Urinary bladder (tissue), 4 donors: ENCODE data around the gene STX1B. TPM values are rescaled to one million over a fixed set of nuclear protein-coding genes. Genes with fewer than 3 reads are reported as not detected.
A peak's percentile ranks its signal among the peaks of the same experiment; 100 is the strongest.

Experiments
- DNase-seq: peaks from one replicate; pipeline ENCODE4 v3.0.0-alpha.2; 2015; ENCODE audit errors: extremely low spot score
- H3K27ac ChIP-seq: one replicate; pipeline ENCODE4 v1.5.1; 2013; ENCODE audit warnings: low read depth, mild to moderate bottlenecking, moderate library complexity
- H3K36me3 ChIP-seq: one replicate; pipeline ENCODE4 v1.6.1; 2013; ENCODE audit warnings: mild to moderate bottlenecking, moderate library complexity; ENCODE audit not compliant: insufficient read depth
- H3K4me1 ChIP-seq: one replicate; pipeline ENCODE4 v1.6.1; 2013; ENCODE audit warnings: mild to moderate bottlenecking, moderate library complexity; ENCODE audit not compliant: insufficient read depth
- H3K4me3 ChIP-seq: one replicate; pipeline ENCODE4 v1.5.1; 2013; ENCODE audit warnings: low read depth, low read length
- WGBS: extraction: QIAGEN DNeasy Blood & Tissue Kit; methylation state at CpG from one replicate; pipeline ENCODE4 v1.1.7; 2013; 5-methylcytosine and 5-hydroxymethylcytosine counted together
- polyA plus RNA-seq: library from polyadenylated mRNA; stranded (reverse); fragments of 200-250 nt; gene quantifications from one replicate; pipeline ENCODE4 v1.2.3, GENCODE V29; 2013
- total RNA-seq: library from RNA; depleted of rRNA; stranded (reverse); fragments of >200 nt; gene quantifications from one replicate; pipeline ENCODE4 v1.2.3, GENCODE V29; 2014
- donor health status: healthy with polysubstance abuse.
- donor health status: healthy.

The STX1B gene
- total and polyA plus RNA-seq, 2 donors: 0.47 to 0.74 TPM

DNA sequence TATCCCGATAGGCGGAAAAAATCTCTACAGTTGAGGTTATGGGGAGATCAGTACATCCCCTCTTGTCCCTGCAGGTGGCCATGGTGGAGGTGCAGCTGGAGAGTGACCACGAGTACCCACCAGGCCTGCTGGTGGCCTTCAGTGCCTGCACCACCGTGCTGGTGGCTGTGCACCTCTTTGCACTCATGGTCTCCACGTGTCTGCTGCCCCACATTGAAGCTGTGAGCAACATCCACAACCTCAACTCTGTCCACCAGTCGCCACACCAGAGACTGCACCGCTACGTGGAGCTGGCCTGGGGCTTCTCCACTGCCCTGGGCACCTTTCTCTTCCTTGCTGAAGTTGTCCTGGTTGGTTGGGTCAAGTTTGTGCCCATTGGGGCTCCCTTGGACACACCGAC lies 57.3 kb downstream of the STX1B start:
- no peak for DNase-seq
- WGBS: 80% methylated on average over 9 of the region's 9 CpGs
- Histone ChIP-seq H3K4me3 (no peak overlapping the region), H3K36me3 (no peaks in the 10 kb centered on the region), H3K4me1 (peaks cover 2% of the 10 kb centered on the region), H3K27ac (no peak overlapping the region)

DNA sequence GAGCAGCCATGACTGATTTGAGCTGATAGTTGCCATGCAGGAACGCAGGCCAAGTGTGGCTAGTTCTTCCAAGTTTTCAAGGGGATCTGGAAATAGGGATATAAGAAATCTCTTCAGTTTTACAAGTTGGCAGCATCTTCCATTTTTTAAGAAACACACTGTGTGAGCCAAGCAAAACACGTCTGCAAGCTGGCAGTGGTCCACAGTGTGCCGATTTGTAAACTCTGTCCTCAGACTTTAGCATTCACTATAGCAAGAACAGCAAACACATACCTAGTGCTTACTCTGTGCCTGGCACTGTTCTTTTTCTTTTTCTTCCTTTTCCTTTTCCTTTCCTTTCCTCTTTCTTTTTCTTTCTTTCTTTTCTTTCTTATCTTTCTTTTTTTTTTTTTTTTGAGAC lies 58.7 kb downstream of the STX1B start:
- peaks cover 2% of the 10 kb centered on the region for H3K4me1 ChIP-seq
- peak overlapping the region; percentile 40 for H3K27ac ChIP-seq
- no peak for DNase-seq
- no peak overlapping the region for H3K4me3 ChIP-seq
- H3K36me3 ChIP-seq: no peaks in the 10 kb centered on the region
- 18% methylated on average over 3 of the region's 3 CpGs for WGBS

- WGBS: 43% methylated on average over 1 of the region's 1 CpG
- H3K27ac ChIP-seq: peak overlapping the region; percentile 72
Measured at GRCh38 chr16:30951193-30951592, 59.2 kb downstream of the STX1B start.

GRCh38 chr16:30950516-30951065 lies 59.8 kb downstream of the STX1B start:
- Histone ChIP-seq H3K4me3 (no peak overlapping the region), H3K27ac (peak overlapping the region; percentile 72), H3K4me1 (peaks cover 2% of the 10 kb centered on the region), H3K36me3 (no peaks in the 10 kb centered on the region)
- DNase-seq: no peak
- 67% methylated on average over 8 of the region's 8 CpGs for WGBS

More at GRCh38 chr16:30951193-30951592, 59.2 kb downstream of the STX1B start:
- Histone ChIP-seq H3K36me3 (no peaks in the 10 kb centered on the region), H3K4me3 (no peak overlapping the region), H3K4me1 (peaks cover 2% of the 10 kb centered on the region)
- no peak for DNase-seq

DNA sequence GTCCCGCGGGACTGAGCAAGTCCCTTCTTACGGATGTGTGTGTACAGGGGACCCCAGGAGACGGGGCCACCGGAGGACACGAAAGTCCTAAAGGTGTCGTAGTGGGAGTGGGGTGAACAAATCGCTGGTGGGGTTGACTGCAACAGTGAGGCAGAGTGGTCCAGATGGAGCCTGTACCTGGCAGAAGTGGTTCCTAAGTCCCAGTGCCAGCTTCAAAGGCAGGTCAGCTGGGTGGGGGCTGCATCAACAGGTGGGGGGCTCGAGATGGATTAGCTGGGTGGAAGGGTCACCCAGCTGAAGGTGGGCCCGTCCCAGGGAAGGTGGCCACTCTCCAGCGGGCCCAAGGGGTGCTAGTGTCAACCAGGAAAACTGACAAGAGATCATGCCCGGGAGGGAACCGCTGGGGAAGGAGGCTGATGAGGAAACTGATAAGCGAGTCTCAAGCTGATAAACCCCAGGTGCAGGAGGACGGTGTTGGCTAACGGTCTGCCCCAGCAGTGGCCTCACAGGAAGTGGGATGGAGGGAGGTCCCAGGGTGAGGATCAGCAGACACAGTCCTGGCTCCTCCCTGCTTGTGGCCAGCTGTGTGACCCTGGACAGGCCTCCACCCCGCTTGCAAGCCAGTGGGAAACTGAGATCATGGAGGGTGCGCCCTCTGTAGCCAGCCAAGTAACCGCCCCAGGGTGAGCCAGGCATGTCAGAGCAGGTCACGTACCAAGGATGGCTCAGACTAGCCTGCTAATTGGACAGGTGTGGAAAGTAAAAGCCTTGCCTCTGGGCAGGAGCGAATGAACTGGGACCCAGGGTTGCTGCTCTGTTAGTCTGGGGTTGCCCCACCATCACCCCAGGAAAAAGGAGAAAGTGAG lies 60.6 kb downstream of the STX1B start:
- Histone ChIP-seq H3K27ac (peak overlapping the region; percentile 93), H3K4me1 (peaks cover 2% of the 10 kb centered on the region), H3K4me3 (peak overlapping the region; percentile 96), H3K36me3 (no peaks in the 10 kb centered on the region)
- DNase-seq: no peak
- 6% methylated on average over 21 of the region's 21 CpGs for WGBS

GRCh38 chr16:30948667-30949649 lies 61.5 kb downstream of the STX1B start, which contains the start of gene ORAI3:
TSS of gene ORAI3 (plus strand) at chr16:30949068. CDS start at chr16:30949290, 222 bp downstream.
- peak within 1 kb of the TSS; percentile 96 for H3K4me3 ChIP-seq
- H3K27ac ChIP-seq: peak within 1 kb of the TSS; percentile 93
- peaks cover 2% of the 10 kb centered on the region for H3K4me1 ChIP-seq
- no peaks in the 10 kb centered on the region for H3K36me3 ChIP-seq
- 1% methylated on average over 70 of the region's 70 CpGs for WGBS
- no peak for DNase-seq

- DNase-seq: peak; percentile 97
- H3K36me3 ChIP-seq: no peaks in the 10 kb centered on the region
- peaks cover 2% of the 10 kb centered on the region for H3K4me1 ChIP-seq
- 18% methylated on average over 44 of the region's 44 CpGs for WGBS
- peak overlapping the region; percentile 96 for H3K4me3 ChIP-seq
- peak overlapping the region; percentile 93 for H3K27ac ChIP-seq
Measured at GRCh38 chr16:30947859-30948666, 62.4 kb downstream of the STX1B start.

DNA sequence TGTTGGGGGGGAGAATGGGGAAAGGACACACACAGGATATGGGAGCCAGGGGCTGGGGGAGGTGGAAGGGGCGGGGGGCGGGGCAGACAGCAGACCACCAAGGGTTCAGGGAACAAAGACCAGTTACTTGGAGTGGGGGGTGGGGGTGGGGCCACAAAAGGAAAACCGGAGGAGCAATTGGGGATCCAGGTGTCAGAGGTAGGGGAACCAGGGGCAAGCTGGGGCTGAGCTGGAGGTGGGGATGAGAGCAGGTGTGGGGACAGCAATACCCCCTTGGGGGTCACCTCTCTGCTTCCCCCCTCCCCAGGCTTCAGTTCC lies 62.9 kb downstream of the STX1B start:
- Histone ChIP-seq H3K4me1 (peaks cover 2% of the 10 kb centered on the region), H3K27ac (peak overlapping the region; percentile 80), H3K4me3 (no peak overlapping the region), H3K36me3 (no peaks in the 10 kb centered on the region)
- no peak for DNase-seq
- WGBS: 55% methylated on average over 3 of the region's 3 CpGs

DNA sequence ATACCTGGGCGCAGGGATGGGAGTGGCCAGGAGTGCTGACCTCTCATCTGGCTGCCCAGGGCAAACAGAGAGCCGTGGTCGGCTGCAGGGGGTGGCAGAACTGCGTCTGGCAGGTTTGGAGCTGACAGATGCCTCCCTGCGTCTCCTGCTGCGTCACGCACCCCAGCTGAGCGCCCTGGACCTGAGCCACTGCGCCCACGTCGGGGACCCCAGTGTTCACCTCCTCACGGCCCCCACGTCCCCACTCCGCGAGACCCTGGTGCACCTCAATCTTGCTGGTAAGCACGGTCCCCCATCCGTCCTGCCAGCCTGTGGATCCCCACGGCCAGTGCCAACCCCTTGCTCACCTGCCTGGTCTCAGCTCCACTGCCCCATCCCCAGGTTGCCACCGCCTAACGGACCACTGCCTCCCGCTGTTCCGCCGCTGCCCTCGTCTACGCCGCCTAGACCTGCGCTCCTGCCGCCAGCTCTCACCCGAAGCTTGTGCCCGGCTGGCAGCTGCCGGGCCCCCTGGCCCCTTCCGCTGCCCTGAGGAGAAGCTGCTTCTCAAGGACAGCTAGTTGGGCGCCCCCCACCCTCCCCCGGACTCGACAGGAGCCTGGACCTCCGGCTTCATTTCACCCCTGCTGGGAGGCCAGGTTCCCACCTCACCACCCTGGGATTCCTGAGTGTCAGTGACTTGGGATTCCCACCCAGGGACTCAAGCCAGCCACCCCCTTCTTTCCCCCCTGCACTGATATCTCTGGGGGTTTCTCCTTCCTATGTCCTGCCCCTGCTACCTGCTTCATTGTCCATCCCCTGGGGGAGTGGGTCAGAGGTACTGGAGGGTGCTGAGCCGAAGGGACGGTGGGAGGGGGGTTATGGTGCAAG lies 63.5 kb downstream of the STX1B start:
- H3K4me3 ChIP-seq: no peak overlapping the region
- 87% methylated on average over 38 of the region's 38 CpGs for WGBS
- H3K27ac ChIP-seq: no peak overlapping the region
- no peak for DNase-seq
- H3K36me3 ChIP-seq: no peaks in the 10 kb centered on the region
- H3K4me1 ChIP-seq: peaks cover 2% of the 10 kb centered on the region

DNA sequence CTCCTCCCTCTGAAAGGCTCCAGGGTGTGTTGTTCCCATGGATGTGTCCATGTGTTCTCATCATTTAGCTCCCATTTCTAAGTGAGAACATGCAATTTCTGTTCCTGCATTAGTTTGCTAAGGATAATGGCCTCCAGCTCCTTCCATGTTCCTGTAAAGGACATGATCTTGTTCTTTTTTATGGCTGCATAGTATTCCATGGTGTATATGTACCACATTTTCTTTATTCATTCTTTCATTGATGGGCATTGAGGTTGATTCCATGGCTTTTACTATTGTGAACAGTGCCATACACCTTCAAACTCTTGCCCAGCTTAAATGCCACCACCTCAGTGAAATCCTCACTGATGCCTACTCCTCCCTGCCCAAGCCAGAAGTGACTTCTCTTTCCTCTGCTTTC lies 66.1 kb downstream of the STX1B start:
- Histone ChIP-seq H3K27ac (no peak overlapping the region), H3K36me3 (no peaks in the 10 kb centered on the region), H3K4me3 (no peak overlapping the region), H3K4me1 (no peaks in the 10 kb centered on the region)
- DNase-seq: no peak

GRCh38 chr16:30942426-30942806 lies 68.0 kb downstream of the STX1B start:
- Histone ChIP-seq H3K36me3 (no peaks in the 10 kb centered on the region), H3K4me3 (no peak overlapping the region), H3K4me1 (no peaks in the 10 kb centered on the region), H3K27ac (no peak overlapping the region)
- 92% methylated on average over 4 of the region's 4 CpGs for WGBS
- no peak for DNase-seq
